ENCODE data around the gene ZBTB37.

DNA sequence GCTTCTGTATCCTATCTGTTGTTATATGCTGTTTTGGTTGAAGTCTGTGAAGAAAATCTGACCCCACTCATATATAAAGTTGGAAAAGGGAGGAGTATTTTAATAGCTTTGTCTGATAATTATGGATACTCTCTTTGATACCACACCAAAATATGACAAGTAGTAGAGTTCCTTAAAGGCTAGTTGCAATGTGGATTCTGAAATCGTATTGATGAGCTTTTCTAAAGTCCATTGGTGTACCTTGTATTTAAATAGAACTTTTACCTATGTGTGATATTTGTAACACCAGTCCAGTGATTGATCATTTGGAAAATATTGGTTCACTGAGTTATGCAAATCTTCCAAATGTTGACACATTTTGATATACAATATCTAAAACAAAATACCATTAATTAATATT is 8.1 kb upstream of the ZBTB37 start:
- TF ChIP-seq POLR2A (IDR thresholded peaks at IDR 0.05; ENCODE audit: low read depth, low read length) (0 out of 2 replicates have a peak, but pooled peaks have one; percentile 16), RAD21 (IDR thresholded peaks at IDR 0.05; ENCODE audit: low read length) (no peak)

Measured in IMR-90 (cell line).